MM.1S (cell line): ENCODE results near the gene SMIM31.

Experiments used
- CTCF ChIP-seq: fragments of 300-600 bp; sonication (generic); IDR thresholded peaks from 2 replicates; pipeline ENCODE4 v1.5.1; 2016; ENCODE audit warnings: antibody characterized with exemption, low read length, mixed read lengths
- EZH2 ChIP-seq: fragments of 300-600 bp; sonication (generic); optimal IDR thresholded peaks from 2 replicates; pipeline ENCODE3; 2017; ENCODE audit warnings: low read depth, mild to moderate bottlenecking, antibody characterized with exemption, low read length, mixed read lengths
- EZH2phosphoT487 ChIP-seq: fragments of 300-600 bp; sonication (generic); IDR thresholded peaks from 2 replicates; pipeline ENCODE4 v1.6.1; 2018; ENCODE audit warnings: antibody characterized with exemption, low read length

- TF ChIP-seq CTCF, result no peak
- TF ChIP-seq EZH2, result no peak
- no peak for TF ChIP-seq EZH2phosphoT487
Measured at GRCh38 chr4:164761241-164761640, 7.3 kb downstream of the SMIM31 start.
